GM21825 (cell line): ENCODE results near the gene PIEZO2.

Source experiments
- ATAC-seq: cut with Tn5 transposase; IDR thresholded peaks from one replicate; pipeline ENCODE4 v1.9.1; 2021; ENCODE audit warnings: mild to moderate bottlenecking, moderate library complexity; ENCODE audit not compliant: unreplicated experiment

PIEZO2 gene

GRCh38 chr18:11113937-11114336 lies 35.4 kb downstream of the PIEZO2 start:
- no peak for ATAC-seq

- no peak for ATAC-seq
Measured at GRCh38 chr18:11113046-11113548, 36.3 kb downstream of the PIEZO2 start.

- ATAC-seq, result no peak
Measured at GRCh38 chr18:11112286-11112685, 37.1 kb downstream of the PIEZO2 start.

GRCh38 chr18:11110509-11110908 lies 38.9 kb downstream of the PIEZO2 start:
- ATAC-seq, result no peak

GRCh38 chr18:11108947-11109346 lies 40.4 kb downstream of the PIEZO2 start:
- no peak for ATAC-seq

GRCh38 chr18:11106894-11107293 lies 42.5 kb downstream of the PIEZO2 start:
- no peak for ATAC-seq

GRCh38 chr18:11105463-11105862 lies 43.9 kb downstream of the PIEZO2 start:
- ATAC-seq, result no peak

GRCh38 chr18:11104307-11104706 lies 45.1 kb downstream of the PIEZO2 start:
- ATAC-seq, result no peak

- ATAC-seq, result no peak
Measured at GRCh38 chr18:11096839-11097750, 52.3 kb downstream of the PIEZO2 start.

GRCh38 chr18:11096411-11096810 lies 53.0 kb downstream of the PIEZO2 start:
- no peak for ATAC-seq

- no peak for ATAC-seq
Measured at GRCh38 chr18:11095674-11096293, 53.6 kb downstream of the PIEZO2 start.

GRCh38 chr18:11095211-11095610 lies 54.2 kb downstream of the PIEZO2 start:
- ATAC-seq, result no peak

- no peak for ATAC-seq
Measured at GRCh38 chr18:11091746-11092145, 57.6 kb downstream of the PIEZO2 start.

GRCh38 chr18:11089931-11090715 lies 59.2 kb downstream of the PIEZO2 start:
- no peak for ATAC-seq

GRCh38 chr18:11081009-11081532 lies 68.3 kb downstream of the PIEZO2 start:
- ATAC-seq, result no peak

GRCh38 chr18:11078491-11078890 lies 70.9 kb downstream of the PIEZO2 start:
- ATAC-seq, result no peak

GRCh38 chr18:11077548-11078187 lies 71.7 kb downstream of the PIEZO2 start:
- ATAC-seq, result no peak

GRCh38 chr18:11074889-11075288 lies 74.5 kb downstream of the PIEZO2 start:
- no peak for ATAC-seq

GRCh38 chr18:11073971-11074370 lies 75.4 kb downstream of the PIEZO2 start:
- ATAC-seq, result no peak

GRCh38 chr18:11072632-11073031 lies 76.7 kb downstream of the PIEZO2 start:
- ATAC-seq, result no peak

- ATAC-seq, result no peak
Measured at GRCh38 chr18:11071300-11071699, 78.1 kb downstream of the PIEZO2 start.
